NCI-H2227 (cell line): Measurements from ENCODE around the gene CD6.

Source experiments
- DNase-seq: peaks from one replicate; lab custom pipeline; 2025; ENCODE audit not compliant: unreplicated experiment; lab: John Stamatoyannopoulos, UW

The CD6 gene

DNA sequence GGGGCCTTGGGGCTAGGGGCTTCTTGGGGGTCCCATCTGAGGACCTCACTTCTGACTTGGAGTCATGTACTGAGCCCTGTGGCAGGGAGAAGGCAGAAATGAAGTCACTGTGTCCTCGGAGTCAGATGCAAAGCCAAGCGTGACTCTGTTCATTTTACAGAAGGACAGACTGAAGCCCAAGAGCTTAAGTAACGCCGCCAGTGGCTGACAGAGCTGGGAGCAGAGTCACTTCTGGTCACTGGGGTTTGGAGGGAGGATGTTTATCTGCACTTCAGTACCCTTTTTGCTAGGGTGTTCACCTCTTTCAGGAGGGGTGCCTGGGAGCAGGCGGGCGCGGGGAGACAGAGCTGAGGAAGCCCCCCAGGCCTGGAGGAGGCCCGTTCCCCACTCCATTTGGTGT, 10.7 kb downstream of the CD6 start:
- DNase-seq: no peak

DNA sequence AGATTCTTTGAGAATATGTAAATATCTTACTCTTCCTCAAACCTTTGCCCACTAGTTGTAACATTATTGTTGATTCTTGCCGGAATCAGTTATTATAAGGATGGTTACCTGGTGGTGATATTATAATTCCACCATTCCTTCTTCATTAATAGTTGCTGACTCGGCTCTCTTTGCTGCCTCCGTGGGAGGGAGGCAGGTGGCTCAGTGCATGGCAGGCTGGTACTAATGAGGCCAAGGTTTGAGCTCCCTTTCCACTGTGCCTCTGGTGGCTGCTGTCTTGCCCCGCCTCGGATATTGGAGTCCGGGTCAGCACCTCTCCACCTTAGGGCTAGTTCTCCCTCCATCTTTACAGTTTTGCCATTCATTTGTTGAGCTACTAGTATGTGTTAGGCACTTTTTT, 12.7 kb downstream of the CD6 start:
- DNase-seq: no peak

DNA sequence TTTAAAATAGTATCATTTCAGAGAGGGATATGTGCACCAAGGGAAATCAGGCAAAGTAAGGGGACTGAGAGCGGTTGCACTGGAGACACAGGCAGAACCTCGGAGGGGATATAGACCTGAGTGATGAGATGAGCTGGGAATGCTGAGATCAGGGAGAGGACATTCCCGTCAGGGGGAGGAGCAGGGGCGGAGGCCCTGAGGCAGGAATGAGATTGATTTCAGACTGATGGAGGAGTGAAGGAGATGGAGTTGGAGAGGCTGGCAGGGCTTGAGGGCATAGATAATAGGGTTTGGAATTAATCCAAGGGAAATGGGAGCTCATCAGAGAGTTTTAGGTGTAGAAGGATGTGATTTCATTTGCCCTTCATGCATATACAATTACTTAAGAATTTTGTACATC, 13.2 kb downstream of the CD6 start:
- DNase-seq: no peak

DNA sequence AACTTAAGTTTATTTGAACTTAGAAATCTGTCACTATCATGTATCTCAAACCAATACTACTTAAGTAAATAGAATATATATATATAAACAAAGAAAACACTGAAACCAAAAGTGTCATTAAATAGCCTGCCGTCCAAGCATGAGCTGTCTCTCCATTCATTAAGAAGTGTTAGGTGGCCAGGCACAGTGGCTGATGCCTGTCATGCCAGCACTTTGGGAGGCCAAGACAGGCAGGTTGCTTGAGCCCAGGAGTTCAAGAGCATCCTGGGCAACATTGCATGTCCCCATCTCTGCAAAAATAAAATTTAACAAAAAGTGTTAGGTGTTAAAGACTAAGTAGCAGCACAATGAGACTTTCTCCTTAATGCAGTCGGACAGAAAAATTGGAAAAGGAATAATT, 14.0 kb downstream of the CD6 start:
- DNase-seq: no peak

DNA sequence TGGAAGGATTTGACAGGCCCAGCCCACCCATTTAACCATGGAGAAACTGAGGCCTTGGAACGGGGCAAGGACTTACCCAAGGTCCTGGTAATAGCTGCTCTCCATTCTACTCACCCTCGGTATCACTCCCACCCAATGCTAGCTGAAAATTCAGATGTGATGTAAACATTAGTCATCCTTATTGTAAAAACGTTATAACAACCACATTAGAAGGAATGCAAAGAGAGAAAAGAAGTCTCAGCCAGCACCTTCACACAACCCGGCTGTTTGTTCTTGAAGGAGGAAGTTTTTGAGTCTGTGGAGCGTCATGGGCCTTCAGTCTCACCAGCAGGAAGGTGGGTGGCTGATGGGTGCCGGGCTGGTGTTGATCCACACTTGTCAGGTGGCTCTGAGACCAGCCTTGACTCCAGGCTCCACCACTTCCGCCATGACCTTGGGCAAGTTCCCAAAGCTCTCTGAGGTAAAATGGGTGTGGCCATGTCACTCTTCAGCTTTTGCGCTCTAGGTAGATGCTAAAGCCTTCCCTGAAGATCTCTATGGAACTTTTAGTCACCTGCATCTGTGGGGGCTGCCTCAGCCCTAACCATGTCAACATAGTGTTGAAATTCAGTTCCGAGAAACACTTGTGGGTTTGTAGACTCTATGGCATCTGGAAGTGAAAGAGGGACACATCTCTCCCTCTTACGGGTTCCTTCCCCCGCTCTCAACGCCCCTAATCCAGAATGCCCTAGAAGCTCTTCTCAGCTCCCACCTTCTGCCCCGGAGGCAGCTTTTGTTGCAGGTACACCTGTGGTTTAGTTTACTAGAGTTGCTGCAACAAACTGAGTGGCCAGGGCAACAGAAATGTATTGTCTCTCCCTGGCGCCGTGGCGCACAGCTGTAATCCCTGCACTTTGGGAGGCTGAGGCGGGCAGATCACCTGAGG, 14.8 kb downstream of the CD6 start:
- no peak for DNase-seq

DNA sequence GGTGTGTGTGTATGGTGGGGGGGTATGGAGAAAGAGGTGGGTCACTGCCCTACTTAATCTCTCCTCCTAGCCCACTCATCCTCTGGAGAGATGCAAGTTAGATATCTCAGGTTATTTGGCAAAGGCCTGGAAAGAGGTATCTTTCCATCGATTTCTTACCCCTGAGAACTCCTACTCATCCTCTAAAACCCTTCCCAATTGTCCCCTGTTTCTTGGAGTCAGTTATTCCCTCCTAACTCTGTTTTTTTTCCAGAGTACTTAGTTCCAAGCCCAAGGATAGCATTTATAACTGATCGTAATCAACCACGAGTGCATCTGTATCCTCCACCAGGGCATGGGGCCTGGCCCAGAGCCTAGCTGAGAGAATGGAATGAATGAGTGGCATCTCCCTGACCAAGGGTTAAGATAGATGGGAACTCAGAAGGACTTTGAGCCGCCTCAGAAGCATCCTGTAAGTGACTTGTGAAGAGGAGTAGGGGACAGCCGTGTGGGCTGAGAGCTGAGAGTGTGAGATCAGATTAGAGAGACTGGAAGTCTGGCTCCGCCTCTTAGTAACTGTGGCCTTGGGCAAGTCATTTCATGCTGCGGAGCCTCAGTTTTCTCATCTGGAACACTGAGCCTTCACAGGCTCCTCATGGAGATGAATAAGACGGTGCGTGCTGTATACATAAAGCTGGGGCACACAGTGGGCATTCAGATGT, 16.2 kb downstream of the CD6 start:
- DNase-seq: no peak

DNA sequence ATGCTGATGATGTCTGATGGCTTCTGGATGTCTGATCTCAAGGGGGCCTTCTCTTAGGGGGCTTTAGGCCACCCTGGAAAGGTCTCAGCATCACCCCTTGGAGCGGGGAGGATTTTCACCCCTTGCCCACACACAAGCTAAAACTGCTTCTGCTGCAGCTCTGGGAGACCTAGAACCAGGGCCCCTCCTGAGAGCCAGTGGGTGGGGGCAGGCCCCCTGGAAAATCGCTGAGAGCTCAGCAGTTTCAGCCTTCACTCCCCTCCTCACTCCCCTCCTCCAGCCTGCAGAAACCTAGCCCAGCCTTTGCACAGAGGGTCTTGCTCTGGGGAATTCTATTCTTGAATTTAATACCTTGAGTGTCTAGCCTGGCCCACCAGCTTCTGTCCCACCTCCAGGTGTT, 17.2 kb downstream of the CD6 start:
- DNase-seq: no peak

DNA sequence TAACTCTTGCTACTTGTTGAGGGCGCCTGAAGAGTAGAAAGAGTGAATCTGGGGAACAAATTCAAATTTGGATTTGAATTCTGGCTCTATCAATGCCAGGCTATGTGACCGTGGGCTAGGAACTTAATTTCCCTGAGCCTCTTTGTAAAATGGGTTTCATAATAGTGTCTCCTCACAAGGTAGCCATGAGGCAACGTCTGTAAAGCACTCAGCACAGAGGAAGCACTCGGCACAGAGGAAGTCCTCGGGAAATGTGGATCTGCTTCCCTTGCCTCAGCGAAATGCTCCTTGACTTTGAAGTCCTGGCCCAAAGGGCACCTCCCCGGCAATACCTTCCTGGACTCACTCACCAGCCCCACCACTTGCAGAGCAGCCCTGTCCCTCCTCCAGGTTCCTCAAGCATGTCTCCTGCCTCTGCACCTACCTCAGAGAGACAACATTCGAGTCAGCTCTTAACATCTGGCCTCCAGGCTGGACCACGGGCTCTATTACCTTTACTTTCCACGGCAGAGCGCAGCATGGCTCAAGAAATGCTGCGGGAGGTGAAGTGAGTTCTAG, 17.7 kb downstream of the CD6 start:
- no peak for DNase-seq

DNA sequence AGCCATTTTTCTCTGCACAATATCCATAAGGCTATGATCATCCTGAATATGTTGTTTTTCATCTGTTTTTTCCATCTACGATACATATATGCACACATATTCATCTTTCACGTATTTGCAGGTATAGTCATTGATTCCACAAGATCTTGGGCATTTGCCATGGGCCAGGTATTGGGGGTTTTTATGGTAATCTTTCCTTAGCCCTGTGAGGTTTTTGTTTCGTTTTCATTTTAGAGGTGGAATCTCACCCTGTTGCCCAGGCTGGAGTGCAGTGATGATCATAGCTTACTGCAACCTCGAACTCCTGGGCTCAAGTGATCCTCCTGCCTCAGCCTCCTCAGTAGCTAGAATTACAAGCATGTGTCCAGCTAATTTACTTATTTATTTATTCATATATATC, 20.0 kb downstream of the CD6 start:
- DNase-seq: no peak

DNA sequence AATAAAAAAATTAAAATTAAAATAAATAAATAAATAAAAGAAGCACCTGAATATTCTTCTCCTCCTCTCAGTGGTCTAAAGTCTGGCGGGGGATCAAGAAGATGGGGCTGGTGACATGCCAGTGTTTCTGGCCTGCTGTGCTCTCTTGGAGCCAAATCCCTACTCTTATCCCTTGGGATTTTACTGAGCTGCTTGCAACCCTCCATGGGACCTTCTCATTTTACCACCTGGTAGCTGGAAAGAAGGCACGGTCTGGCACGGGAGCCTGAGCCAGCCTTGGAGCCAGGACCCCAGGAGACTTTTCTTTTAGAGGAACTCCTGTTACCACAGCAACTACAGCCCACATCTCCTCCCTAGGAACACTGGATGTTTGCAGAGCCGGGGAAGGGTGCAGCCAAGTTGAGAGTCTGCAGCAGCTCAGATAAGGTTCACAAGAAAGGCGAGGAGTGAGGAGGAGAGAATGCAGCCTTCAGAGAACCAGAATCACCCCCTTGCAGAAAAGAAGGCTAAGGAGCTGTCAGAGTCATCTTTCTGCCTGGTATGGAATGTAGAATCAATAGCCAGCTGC, 21.4 kb downstream of the CD6 start:
- no peak for DNase-seq

DNA sequence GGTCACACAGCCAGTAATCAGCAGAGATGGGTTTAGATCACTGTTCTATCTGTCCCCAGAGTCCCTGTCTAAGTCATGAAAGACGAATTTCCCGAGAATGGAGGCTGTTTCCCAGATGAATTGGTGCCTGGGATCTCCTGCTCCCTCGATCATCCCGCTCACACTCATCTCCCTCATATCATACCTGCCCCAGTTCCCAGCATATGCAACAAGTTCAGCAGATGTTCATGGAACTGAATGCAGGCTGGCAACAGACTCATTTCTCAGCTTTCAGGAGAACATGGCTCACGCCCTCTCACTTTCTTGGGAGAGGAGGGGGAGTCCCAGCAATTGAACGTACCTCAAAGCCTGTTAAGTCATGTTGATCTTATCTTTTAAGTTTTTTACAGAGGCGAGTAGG, 22.1 kb downstream of the CD6 start:
- no peak for DNase-seq

DNA sequence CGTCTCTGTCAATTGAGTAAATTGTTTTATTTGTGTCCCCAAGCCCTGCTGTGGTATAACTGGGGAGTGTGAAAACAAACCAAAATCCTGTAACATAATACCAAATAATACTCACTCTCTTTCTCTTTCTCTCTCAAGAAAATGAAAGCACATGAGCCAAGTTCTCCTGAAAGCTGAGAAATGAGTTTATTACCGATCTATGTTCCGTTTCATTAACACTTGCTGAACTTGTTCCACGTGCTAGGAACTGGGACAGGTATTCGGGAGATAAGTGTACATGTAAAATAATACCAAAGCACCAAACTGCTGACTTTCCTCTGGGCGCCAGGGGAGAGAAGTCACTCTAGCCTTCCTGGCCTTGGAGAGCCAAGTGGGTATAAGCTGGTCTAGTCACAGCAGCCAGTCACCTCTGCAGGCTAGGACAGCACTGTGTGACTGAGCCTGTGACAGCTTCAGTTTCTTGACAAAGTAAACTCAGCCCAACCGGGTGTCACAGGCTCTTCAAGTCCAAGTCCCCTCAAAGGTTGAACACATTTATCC, 23.1 kb downstream of the CD6 start:
- DNase-seq: no peak

DNA sequence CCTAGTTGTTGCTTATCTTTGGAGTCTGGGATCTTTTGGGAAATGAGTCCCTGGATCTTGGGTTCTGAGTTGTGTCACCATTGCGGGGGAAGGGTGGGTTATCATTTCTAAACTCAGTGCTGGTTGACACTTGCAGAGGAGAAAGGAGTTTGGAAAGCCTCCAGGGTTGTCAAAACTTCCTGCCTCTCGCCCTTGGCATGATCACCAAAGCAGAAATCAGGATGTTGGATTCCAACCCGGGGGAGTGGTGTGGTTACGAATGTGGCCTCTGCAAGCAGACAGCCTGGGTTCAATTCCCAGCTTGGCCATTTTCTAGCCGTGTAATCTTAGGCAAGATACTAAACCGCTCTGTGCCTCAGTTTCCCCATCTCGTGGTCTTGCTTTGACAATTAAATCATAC, 24.3 kb downstream of the CD6 start:
- DNase-seq: no peak

DNA sequence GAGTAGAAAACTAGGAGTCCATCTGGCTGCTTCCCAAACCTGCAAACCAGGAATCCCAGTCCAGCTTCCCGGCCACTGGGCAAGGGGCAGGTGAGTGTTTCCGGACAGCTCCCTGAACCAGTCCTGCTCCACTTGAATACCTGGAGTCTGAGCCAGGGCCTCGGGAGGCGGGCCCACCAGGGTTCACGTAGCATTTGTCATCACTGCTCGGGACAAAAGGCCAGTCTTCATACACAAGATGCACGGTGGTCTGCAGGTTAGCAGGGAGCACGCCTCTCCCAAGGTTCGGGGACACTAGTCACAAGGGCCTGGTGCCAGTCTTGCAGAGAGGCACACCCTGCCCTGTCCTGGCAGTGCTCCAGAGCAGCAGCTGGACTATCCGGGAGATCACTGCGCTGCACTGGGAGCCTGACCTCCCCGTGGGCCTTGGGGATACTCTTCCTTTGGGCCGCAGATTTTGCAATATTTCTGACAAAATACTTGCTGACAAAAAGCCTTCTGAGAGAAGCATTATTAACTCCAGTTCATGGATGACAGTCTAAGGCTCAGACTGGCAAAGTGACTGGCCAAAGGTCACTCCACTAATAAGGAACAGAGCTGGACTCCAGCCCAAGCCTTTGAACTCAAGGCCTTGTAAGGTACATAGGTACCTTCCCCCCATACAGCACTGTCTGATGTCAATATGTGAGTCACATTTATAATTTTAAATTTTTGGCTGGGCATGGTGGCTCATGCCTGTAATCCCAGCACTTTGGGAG, 25.1 kb downstream of the CD6 start:
- DNase-seq: no peak

DNA sequence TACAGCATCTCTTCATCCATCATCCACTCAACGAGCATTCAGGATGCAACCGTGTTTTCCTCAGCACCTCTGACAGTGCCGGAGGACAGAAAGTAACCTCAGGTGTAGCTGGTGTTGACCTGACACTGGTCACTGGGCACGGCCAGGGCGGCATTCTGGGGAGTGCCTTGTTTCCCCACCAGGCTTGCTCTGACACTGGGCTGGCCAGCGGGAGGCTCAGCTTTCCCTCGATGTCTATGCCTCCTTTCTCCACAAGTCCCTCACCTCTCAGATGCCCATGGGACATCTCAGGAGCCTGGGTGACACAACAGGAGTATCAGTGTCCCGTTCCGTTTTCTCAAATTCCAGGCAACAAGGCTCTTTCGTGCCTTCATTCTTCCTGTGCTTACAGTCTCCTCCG, 28.9 kb downstream of the CD6 start:
- DNase-seq: no peak

DNA sequence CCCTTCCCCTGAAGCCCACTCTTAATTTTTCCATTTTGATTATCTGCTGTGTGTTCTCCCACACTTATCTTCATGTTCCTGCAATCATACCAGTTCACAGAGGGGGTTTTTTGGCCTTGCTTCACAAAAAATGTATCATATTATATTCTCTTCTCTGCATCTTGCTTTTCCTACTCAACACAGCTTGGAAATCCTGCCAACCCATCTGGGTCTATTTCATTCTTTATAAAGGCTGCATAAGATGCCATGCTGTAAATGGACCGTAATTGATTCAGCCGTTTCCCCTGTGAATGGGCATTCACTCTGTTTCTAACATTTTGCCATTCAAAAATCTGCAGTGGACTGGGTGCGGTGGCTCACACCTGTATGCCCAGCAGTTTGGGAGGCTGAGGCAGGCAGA, 30.5 kb downstream of the CD6 start:
- DNase-seq: no peak

DNA sequence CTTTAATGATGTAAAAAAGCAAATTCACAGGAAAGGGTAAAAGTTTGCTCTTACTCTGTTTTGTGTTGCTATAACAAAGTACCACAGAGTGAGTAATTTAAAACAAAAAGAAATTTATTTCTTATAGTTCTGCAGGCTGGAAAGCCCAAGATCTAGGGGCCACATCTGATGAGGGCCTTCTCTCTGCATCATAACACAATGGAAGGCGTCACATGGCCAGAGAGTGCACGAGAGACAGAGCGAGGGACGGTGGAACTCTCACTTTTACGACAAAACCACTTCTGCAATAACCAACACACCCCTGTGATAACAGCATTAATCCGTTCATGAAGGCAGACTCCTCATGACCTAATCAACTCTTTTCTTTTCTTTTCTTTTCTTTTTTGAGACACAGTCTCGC, 31.1 kb downstream of the CD6 start:
- no peak for DNase-seq

DNA sequence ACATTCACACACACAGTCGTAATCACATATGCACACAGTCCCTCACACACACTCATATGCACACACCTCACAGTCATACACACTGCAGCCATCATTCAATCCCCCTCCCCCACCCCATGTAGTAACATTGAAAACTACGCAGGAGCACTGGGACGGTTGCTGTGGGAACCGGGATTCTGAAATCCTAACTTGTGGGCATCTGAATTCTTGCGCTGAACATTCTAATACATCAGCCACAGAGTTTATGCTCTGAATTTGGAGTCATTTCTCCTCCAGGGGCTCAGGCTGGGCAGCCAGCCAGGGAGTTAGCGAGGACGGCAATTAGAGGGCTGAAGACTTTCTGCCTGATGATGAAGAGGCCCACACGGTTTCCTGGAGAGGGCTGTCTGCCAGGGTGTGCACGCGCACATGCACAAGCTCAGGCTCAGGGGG, 32.7 kb downstream of the CD6 start:
- DNase-seq: peak; percentile 51

DNA sequence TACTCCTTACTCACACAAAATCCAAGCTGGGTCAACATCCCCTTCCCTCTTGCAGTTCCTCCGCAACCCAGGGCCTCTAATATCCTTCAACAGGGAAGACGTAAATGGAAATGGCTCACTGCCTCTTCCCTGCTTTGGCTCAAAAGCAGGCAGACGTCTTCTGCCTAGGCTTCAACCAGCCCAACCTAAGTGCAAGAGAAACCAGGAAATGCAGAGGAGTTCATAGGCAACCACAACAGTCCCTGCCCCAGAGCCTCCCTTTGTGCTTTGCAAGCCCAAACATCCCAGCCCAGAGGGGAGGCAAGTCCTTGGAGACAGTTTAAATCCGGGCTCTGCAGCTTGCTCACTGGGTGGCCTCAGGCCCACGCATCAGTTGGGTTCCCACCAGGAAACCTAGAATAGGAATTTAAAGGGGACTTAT, 33.3 kb downstream of the CD6 start:
- DNase-seq: no peak

DNA sequence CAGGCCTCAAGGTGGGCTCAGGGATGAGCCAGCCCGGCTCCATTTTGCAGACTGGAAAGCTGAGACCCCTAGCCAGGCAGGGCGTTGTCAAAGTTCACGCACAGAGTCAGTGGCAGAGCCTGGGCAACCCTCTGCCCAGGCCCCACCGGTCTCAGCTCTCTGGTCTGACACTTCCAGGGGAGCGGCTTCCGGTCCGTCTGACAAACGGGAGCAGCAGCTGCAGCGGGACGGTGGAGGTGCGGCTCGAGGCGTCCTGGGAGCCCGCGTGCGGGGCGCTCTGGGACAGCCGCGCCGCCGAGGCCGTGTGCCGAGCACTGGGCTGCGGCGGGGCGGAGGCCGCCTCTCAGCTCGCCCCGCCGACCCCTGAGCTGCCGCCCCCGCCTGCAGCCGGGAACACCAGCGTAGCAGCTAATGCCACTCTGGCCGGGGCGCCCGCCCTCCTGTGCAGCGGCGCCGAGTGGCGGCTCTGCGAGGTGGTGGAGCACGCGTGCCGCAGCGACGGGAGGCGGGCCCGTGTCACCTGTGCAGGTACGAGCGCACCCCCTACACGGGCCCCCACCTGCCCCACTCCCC, 36.0 kb downstream of the CD6 start:
- DNase-seq: no peak
